ENCODE results near the gene TUBB4A. TPM values are rescaled to one million over a fixed set of nuclear protein-coding genes. Genes with fewer than 3 reads are reported as not detected.

Gene TUBB4A
- total RNA-seq, 1 donor from 2014 or later = 13.5 TPM

DNA sequence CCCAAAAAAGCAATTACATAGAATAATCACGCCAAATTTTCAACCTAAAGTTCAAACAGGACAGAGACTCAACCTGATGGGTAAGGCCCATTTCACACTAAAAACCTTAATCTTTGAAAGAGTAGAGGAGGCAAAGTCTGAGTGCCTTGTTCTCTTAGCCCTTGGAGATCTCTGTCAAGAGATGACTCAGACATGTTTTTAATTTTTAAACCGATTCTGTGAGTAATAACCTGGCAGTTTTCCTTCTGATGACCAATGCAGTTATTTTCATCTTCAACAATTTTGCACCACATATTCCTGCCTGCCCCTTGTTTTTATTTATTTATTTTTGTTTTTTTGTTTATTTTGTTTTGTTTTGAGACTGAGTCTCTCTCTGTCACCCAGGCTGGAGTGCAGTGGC lies 17.2 kb upstream of the TUBB4A start:
- Mint-ChIP-seq H3K27ac (no peak overlapping the region), H3K36me3 (no peaks in the 10 kb centered on the region), H3K9me3 (no peaks in the 10 kb centered on the region), H3K27me3 (ENCODE audit: low read depth) (peaks cover 20% of the 10 kb centered on the region), H3K4me3 (no peak overlapping the region), H3K4me1 (peaks cover 10% of the 10 kb centered on the region)
- no peak for DNase-seq (ENCODE audit: low spot score in 2 of 2, unreplicated experiment in 2 of 2)
- TF ChIP-seq, protein P1, sequence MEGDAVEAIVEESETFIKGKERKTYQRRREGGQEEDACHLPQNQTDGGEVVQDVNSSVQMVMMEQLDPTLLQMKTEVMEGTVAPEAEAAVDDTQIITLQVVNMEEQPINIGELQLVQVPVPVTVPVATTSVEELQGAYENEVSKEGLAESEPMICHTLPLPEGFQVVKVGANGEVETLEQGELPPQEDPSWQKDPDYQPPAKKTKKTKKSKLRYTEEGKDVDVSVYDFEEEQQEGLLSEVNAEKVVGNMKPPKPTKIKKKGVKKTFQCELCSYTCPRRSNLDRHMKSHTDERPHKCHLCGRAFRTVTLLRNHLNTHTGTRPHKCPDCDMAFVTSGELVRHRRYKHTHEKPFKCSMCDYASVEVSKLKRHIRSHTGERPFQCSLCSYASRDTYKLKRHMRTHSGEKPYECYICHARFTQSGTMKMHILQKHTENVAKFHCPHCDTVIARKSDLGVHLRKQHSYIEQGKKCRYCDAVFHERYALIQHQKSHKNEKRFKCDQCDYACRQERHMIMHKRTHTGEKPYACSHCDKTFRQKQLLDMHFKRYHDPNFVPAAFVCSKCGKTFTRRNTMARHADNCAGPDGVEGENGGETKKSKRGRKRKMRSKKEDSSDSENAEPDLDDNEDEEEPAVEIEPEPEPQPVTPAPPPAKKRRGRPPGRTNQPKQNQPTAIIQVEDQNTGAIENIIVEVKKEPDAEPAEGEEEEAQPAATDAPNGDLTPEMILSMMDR (IDR thresholded peaks at IDR 0.05; ENCODE audit: unreplicated experiment) = no peak

DNA sequence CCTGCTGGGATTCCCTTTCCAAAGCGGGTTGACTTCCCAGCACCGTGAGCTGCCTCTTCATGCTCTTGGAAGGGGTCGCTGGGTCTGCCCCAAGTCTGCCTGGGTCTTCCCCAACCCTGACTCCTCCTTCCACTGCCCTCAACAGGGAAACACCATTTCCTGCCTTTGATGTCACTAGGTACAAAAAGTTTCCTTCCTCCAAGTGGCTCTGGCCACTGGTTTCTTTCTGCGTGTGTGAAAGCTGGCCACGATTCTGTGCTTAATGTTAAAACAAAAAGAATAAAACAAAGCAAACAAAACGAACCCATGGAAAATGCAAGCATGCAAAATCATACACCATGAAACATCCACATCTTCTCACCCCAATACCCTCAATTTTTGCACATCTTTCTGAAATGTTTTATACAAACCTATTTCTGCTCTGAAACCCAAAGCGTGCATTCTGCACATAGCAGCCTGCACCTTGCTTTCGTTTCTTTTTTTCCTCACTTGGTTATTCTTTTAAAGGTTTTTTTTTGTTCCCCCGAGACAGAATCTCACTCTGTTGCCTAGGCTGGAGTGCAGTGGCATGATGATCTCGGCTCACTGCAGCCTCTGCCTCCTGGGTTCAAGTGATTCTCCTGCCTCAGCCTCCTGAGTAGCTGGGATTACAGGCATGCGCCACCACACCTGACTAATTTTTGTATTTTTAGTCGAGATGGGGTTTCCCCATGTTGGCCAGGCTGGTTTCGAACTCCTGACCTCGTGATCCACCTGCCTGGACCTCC lies 16.2 kb upstream of the TUBB4A start:
- Mint-ChIP-seq H3K4me3 (peak overlapping the region; percentile 42), H3K36me3 (no peaks in the 10 kb centered on the region), H3K27ac (no peak overlapping the region)

DNA sequence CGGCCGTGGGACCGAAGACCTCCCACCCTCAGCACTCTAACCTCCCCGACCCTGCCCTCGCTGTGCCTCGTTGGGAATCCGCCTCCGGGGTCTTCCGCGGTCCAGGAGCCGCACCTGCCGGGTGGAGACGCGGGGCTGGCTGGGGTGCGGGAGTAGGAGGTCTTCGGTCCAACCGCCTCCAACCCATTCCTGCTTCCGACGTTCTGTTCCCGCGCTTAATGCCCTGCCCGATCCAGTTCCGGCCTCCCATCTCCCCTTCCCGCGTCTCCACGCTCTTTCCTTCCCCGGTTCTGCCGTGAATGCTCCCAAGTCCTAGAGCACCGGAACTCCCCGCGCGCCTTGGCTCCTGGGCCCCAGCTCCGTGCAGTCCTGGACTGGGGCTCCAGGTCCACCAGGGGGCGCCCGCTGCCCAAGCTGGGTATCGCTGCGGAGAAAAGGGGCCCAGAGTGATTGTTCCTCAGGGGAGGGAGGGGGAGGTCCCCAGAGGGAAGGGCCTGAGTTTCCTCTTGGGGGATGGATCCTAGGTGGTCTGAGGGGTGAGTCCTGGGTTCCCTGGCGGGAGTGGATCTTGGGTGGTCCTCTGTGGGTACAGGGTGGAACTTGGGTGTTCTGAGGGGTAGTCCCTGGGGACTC lies 14.7 kb upstream of the TUBB4A start:
- Mint-ChIP-seq H3K27ac (peak overlapping the region; percentile 81), H3K36me3 (no peaks in the 10 kb centered on the region), H3K27me3 (ENCODE audit: low read depth) (peaks cover 18% of the 10 kb centered on the region), H3K4me1 (peaks cover 10% of the 10 kb centered on the region), H3K9me3 (no peaks in the 10 kb centered on the region), H3K4me3 (peak overlapping the region; percentile 87)
- TF ChIP-seq, protein P1 (IDR thresholded peaks at IDR 0.05; ENCODE audit: unreplicated experiment) = peak; percentile 93
- DNase-seq (ENCODE audit: low spot score in 2 of 2, unreplicated experiment in 2 of 2) = peak; percentile 90 to 95

More for the DNA sequence above, 16.2 kb upstream of the TUBB4A start:
- Mint-ChIP-seq H3K4me1 (peaks cover 10% of the 10 kb centered on the region), H3K9me3 (no peaks in the 10 kb centered on the region), H3K27me3 (ENCODE audit: low read depth) (peaks cover 20% of the 10 kb centered on the region)
- TF ChIP-seq, protein P1 (IDR thresholded peaks at IDR 0.05; ENCODE audit: unreplicated experiment) = no peak
- no peak for DNase-seq (ENCODE audit: low spot score in 2 of 2, unreplicated experiment in 2 of 2)

DNA sequence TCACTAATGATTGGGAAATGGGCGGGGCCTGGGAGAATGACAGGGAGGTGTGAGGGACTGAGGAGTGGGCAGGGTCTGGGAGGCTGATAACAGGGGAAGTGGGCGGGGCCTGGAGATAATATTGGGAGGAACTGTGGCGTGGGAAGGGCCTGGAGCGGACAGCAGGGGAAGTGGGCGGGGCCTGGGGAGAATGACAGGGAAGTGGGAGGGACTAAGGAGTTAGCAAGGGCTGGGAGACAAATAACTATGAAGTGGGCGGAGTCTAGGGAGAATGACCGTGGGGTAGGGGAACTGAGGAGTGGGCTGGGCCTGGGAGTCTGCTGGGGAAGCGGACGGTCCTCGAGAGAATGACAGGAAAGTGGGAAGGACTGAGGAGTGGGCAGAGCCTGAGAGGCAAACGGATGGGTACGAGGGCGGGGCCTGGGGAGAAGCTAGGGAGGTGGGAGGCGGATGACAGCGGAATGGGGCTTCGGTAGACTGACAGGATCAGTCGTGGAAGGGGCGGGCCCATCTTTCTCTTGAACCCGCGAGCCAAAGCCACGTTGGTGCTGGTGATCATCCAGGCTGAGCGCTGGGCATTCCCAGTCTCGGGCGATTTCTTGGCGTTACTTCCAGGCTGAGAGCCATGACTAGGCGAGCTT lies 14.0 kb upstream of the TUBB4A start:
- peaks cover 18% of the 10 kb centered on the region for H3K27me3 Mint-ChIP-seq (ENCODE audit: low read depth)
- peak overlapping the region; percentile 79 for H3K27ac Mint-ChIP-seq
- TF ChIP-seq, protein P1 (IDR thresholded peaks at IDR 0.05; ENCODE audit: unreplicated experiment) = no peak

DNA sequence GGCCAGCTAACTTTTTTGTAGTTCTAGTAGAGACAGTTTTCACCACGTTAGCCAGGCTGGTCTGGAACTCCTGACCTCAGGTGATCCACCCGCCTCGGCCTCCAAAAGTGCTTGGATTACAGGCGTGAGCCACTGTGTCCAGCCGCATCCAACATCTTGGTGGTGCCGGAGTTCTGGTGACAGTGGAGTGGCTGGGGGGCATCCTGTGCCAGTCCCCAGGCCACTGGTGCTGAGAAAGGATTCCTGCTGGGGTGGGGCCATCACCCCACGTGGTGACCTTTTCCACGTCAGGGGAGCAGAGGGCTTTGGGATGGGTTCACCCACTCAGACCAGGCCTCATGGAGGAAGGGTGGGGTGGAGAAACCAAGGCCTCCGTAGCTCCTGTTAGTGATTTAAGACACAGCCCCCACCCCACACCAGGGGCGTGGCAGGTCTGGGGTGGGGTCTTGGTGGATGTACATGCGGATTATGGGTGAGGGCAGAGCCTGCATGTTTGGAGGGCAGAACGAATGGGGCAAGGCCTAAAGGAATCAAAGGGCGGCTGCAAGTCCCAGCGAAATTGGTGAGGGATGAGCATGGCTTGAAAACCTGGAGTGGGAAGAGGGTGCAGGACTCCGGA lies 12.9 kb upstream of the TUBB4A start:
- DNase-seq (ENCODE audit: low spot score in 2 of 2, unreplicated experiment in 2 of 2) = no peak
- no peak overlapping the region for H3K27ac Mint-ChIP-seq
- no peaks in the 10 kb centered on the region for H3K9me3 Mint-ChIP-seq
- TF ChIP-seq, protein P1 (IDR thresholded peaks at IDR 0.05; ENCODE audit: unreplicated experiment) = no peak
- peaks cover 10% of the 10 kb centered on the region for H3K4me1 Mint-ChIP-seq
- H3K27me3 Mint-ChIP-seq (ENCODE audit: low read depth) = peaks cover 16% of the 10 kb centered on the region
- H3K4me3 Mint-ChIP-seq = peak overlapping the region; percentile 44
- H3K36me3 Mint-ChIP-seq = no peaks in the 10 kb centered on the region

More for the DNA sequence above, 14.0 kb upstream of the TUBB4A start:
- peak; percentile 79 to 84 for DNase-seq (ENCODE audit: low spot score in 2 of 2, unreplicated experiment in 2 of 2)
- Mint-ChIP-seq H3K4me1 (peaks cover 10% of the 10 kb centered on the region), H3K36me3 (no peaks in the 10 kb centered on the region), H3K4me3 (peak overlapping the region; percentile 87), H3K9me3 (no peaks in the 10 kb centered on the region)
